Hindlimb muscle (tissue), 1 donor: ENCODE data around the gene PTGDR. TPM values are rescaled to one million over a fixed set of nuclear protein-coding genes. Genes with fewer than 3 reads are reported as not detected.

Source experiments
- DNase-seq: peaks from one replicate; pipeline ENCODE4 v3.0.0-alpha.2; 2013
- polyA plus RNA-seq: library from polyadenylated mRNA; unstranded; fragments of 120-200 nt; gene quantifications from one replicate; pipeline ENCODE4 v1.2.1, GENCODE V29; 2013; ENCODE audit not compliant: insufficient read length

The PTGDR gene
- 0.37 TPM for polyA plus RNA-seq

DNA sequence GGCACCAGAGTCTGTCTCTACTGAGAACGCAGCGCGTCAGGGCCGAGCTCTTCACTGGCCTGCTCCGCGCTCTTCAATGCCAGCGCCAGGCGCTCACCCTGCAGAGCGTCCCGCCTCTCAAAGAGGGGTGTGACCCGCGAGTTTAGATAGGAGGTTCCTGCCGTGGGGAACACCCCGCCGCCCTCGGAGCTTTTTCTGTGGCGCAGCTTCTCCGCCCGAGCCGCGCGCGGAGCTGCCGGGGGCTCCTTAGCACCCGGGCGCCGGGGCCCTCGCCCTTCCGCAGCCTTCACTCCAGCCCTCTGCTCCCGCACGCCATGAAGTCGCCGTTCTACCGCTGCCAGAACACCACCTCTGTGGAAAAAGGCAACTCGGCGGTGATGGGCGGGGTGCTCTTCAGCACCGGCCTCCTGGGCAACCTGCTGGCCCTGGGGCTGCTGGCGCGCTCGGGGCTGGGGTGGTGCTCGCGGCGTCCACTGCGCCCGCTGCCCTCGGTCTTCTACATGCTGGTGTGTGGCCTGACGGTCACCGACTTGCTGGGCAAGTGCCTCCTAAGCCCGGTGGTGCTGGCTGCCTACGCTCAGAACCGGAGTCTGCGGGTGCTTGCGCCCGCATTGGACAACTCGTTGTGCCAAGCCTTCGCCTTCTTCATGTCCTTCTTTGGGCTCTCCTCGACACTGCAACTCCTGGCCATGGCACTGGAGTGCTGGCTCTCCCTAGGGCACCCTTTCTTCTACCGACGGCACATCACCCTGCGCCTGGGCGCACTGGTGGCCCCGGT is at the start of gene PTGDR:
Gene PTGDR (plus strand): TSS at position 198 of the 778 bp plus-strand sequence. CDS start 117 bp downstream, at position 315.
- DNase-seq = peak; percentile 5

GRCh38 chr14:52219488-52220084 is 47.9 kb upstream of the PTGDR start:
- DNase-seq = no peak

- no peak for DNase-seq
Observed at GRCh38 chr14:52220924-52221811, 46.3 kb upstream of the PTGDR start.

- DNase-seq = no peak
Observed at GRCh38 chr14:52222901-52223300, 44.6 kb upstream of the PTGDR start.

- DNase-seq = no peak
Observed at GRCh38 chr14:52227619-52228222, 39.8 kb upstream of the PTGDR start.

GRCh38 chr14:52233693-52234092 is 33.8 kb upstream of the PTGDR start:
- no peak for DNase-seq

DNA sequence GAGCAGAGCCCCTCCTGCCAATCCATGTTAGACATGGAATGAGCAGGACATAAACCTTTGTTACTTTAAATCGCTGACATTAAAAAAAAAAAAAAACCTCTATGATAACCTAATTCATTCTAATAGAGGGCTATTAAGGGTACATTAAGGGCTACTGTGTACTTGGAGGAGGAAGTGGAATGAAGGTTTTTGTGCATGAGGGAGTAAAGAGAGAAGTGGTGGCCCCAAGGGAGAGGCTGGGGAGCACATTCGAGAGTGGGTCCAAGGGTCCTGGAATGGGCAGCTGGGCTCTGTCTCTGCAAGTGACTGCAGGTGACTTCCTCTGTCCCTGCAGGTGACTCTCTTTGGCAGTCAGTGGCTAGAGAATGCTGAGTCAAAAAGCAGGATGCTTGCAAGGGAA is 32.1 kb upstream of the PTGDR start:
- DNase-seq = no peak

GRCh38 chr14:52235866-52236510 is 31.5 kb upstream of the PTGDR start:
- no peak for DNase-seq

GRCh38 chr14:52238682-52239081 is 28.8 kb upstream of the PTGDR start:
- no peak for DNase-seq

GRCh38 chr14:52240623-52241022 is 26.9 kb upstream of the PTGDR start:
- DNase-seq = no peak

DNA sequence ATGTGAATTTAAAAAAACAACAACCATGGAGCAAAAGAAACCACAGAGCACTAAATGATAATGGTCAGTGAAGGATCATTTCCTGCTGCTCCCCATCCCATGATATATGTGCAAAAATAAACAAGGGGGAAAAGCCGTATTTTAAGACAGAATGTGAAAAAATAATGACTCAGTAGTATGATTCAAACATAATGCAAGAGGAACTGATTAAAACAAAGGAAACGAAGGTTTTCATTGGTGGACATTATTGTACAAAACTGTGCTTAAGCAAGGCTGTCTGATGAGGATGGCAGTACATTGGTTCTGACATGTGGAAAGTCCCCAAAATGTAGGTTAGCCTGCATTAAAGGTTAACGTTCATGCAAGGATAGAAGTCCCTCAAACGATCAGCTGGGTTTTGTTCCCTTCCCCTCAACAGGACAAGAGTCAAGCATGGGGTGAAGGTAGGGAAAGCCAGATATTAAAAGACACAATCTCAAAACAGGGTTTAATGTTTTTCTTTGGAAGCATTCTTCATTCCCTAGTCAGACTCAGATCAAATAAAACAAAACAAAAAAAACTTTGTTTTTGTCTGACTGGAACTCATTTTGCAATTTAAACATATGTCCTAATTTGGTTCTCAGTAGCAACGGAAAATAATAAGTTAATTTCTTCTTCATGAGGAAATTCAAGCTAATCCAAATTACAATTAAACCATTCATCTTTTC is 26.3 kb upstream of the PTGDR start:
- DNase-seq = no peak

DNA sequence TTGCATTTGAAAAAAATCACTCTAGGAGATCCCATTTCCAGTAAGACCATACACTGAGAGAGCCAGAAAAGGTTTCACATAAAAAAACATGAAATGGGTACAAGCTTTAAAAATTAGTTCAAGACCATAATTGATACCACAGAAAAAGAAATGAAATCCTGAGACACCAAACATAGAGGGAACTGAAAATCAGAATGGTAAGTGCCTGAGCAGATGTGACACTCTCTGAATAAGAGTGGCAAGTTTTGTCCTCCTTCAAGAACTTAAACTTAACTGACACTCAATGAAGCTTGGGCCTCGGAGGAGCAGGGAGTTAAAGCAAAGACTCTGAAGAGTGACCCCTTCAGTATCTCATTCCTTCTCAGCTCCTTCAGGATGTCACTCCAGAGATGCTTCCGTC is 23.2 kb upstream of the PTGDR start:
- DNase-seq = no peak

GRCh38 chr14:52244997-52245396 is 22.5 kb upstream of the PTGDR start:
- DNase-seq = no peak

DNA sequence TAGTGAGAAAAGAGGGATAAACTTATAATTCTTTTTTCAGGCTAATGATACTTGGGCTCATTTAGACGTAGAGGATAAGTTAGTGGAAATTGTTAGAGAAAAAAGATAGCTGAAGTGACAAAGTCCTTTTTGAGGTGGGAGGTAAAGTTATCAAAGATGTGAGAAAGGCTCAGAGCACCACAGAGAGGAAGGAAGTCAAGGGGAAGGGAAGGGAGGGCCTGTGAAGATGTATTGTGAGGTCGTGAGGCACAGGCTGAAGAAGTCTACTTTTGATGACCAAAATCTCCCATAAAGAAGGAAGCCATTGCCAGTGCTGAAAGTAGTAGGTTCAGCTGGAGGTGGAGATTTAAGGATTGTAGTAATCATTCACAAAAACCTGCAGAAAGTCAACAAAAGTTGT is 19.4 kb upstream of the PTGDR start:
- DNase-seq = no peak

DNA sequence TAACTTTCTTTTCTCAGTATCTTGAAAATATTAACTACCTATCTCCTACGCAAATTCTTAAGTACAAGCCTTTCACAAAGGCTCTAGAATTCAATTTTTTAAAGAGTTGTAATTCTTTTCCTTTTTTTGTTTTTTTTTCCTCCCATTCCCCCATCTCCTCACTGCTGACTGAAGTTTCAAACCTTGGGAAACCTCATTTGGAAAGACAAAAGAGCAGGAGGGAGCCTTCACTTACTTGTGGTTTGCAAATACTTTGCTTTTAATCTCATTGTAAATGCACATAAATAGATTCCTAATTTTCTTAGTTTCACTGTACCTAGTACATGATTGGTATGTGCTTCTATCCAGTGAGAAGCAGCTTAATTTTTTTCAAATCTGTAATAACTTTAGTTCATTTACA is 15.8 kb upstream of the PTGDR start:
- DNase-seq = no peak

DNA sequence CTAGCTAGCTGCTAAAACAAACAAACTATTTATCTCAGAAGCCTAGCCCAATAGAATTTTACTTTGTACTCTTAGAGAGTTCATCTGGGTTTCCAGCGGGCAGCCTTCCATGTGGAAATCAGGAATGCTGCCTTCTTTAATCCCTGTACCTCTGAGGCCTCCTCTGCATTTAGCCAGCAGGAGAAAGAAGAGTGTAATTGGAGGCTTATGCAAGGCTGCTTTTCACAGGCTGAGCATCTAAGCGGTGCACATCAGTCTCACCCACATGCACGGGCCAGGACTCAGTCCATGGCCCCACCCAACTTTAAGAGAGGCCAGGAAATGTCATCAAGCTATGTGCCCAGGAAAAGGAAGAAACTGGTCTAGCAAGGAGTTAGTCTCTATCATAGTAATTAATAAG is 14.0 kb upstream of the PTGDR start:
- no peak for DNase-seq

DNA sequence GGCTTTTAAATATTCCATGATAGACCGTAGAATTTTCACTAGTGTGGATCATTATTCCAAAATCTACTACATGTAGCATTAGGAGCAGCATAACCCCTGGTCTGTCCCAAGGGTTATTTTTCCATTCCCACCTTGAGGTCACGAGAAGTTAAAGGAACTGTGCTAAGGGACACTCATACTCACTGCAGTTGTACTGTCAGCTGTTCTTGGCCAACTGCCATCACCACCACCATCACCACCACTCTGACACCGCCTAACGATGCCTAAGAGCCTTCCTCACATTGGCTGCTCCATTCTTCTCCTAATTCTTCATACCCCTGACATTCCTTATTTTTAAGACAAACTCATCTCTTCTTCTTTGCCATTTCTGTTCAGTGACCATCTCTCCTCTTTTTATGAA is 13.4 kb upstream of the PTGDR start:
- no peak for DNase-seq

DNA sequence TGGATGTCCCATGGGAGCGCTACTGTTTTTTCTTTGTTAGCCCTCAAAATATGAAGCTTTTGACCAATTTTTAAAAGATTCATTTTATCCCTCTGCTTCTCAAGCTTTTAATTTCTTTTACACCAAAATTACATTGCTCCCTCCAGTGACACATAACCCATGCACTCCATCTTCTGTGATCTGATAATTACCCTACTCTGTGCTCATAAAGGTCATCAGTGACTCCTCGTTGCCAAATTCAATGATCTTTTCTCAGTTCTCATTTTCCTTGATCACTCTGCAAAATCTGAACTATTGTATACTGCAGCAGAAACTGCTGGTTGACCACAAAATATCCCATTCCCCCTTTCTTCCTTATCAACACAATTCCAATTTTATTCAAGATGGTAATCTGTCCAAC is 8.7 kb upstream of the PTGDR start:
- DNase-seq = no peak

GRCh38 chr14:52259434-52259833 is 8.1 kb upstream of the PTGDR start:
- no peak for DNase-seq

DNA sequence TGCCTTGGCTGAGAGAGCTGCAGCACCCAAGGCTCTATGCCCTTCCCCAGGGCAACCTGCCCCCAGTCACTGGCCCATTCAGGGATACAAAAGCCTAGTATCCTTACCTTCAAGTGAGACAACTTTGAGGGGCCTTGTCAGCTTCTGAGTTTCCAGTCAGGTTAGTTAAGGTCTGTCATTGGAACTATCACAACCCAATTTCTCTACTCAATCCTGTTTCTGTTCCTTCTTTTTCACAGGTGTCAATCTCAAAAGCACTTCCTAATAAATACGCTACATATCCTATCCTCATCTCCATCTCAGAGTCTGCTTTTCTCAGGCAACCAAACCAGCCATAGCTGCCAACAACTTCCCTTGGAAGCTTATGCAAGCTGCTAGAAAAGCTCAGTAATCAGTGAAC is 4.9 kb upstream of the PTGDR start:
- no peak for DNase-seq

DNA sequence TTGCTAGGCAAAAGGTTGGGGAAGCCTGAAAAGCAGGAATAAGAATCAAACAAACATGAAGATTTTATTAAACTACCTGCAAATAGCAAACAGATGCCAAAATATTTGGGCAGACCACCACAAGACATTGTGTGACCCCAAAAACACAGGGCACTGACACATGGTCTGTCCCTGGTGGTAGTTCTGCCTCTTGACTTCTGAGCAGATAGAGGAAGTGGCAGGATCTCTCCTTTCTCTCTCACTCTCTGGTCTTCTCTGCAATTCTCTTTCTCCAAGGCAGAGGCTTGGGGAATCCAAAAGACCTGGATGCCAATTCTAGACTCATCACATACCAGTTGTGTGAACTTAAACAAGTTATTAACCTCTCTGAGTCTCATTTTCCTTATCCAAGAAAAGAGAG is 4.3 kb upstream of the PTGDR start:
- no peak for DNase-seq

GRCh38 chr14:52265253-52265652 is 2.2 kb upstream of the PTGDR start:
- DNase-seq = no peak
